Measurements from ENCODE around the gene GABPB1.
"Not testable (repeated sequence)": the region's sequence is repeated elsewhere in the genome, so short reads cannot be mapped to it uniquely, and the experiment has no call there.

GABPB1 gene

DNA sequence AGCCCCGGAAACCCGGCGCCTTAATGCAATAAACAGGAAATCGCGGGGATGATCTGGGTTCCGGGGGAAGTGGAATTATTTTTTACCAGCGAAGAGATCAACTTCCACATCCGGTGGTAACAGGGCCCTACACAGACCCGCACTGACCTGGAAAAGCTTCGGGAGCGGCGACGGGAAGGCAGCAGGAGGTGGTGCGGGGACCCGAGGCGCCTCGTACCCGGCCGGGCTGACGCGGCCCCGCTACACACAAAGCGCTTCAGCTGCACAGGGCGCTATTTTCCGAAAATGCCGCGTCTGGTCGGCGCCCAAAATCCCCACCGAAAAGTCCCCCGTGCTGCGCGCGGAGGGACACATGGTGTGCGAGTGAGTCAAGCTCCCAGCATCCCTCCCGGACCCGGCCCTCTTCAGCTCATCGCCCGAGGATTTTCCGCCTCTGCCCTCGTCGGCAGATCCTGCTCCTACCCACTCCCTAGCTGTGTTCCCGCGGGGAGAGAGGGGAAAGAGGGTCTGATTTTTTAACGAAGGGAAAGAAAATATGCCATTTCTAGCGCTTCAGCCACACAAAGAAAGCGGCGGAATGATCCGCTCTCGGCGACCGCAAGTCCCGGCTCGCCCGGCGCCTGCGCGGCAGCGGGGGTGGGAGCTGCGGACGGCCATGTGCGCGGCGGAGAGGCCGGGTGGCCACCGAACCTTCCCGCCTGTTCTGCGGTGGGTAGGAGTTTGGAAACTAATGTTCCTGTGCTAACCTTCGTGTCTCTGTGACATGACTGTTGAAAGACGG is at the start of gene GABPB1:
Gene GABPB1 (minus strand): TSS at position 361 of the 781 bp plus-strand sequence. CDS start 45,400 bp downstream, outside the sequence.
- peak; percentile 62 to 81 for DNase-seq

- DNase-seq = not testable (repeated sequence)
Observed at GRCh38 chr15:50391561-50391960, 36.6 kb upstream of the GABPB1 start.

DNA sequence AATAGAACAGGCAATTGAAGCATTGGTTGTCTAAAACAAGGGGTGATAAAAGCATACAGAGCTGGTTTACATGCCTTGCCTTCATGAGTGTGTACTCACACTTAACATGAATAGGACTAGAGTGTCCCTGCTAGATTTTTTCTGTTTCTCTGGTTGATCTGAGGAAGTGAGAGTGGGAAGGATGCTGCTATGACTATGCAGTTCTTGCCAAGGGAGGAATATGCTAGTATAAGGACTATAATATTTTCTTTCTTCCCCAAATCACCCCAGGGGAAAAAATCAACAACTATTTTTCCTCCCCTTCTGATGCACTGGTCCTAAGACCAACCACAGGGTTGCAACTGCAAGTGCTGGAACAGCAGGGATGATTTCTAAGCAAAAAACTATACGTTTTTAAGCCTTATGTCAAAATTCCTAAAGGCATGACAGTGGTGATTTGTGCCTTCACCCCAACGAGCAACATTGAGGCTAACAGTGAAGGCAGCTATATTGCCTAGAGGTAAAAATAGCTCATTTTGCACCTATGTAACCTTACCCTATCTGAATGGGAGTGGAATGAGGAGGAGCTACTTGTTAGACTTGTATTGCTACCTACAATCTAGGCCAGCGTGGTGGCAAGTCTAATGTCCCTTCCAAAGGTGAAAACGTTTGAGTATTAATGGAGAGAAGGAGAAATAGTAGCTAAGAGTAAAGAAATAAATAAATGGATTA is 35.7 kb upstream of the GABPB1 start:
- DNase-seq = no peak

GRCh38 chr15:50382408-50382807 is 27.4 kb upstream of the GABPB1 start:
- DNase-seq = not testable (repeated sequence)

- no peak for DNase-seq
Observed at GRCh38 chr15:50381438-50381837, 26.4 kb upstream of the GABPB1 start.

DNA sequence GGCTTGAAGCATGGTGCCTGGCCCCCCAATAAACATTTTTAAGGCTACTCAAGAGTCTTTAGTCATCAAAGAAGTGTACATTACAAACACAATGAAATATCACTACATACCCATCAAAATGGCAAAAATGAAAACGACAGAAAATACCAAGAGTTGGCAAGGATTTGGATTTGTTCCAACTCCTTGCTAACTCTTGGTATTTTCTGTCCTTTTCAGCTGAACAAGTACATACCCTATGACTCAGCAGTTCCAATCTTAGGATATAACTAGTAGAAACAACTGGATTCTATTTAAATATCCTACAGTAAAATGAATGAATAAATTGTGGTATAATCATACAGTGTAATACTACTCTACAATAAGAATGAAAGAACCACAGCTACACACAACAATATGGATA is 25.1 kb upstream of the GABPB1 start:
- DNase-seq = no peak

- DNase-seq = not testable (repeated sequence)
Observed at GRCh38 chr15:50379413-50379812, 24.4 kb upstream of the GABPB1 start.

- no peak for DNase-seq
Observed at GRCh38 chr15:50378776-50379175, 23.8 kb upstream of the GABPB1 start.

GRCh38 chr15:50377867-50378751 is 23.1 kb upstream of the GABPB1 start:
- no peak for DNase-seq

DNA sequence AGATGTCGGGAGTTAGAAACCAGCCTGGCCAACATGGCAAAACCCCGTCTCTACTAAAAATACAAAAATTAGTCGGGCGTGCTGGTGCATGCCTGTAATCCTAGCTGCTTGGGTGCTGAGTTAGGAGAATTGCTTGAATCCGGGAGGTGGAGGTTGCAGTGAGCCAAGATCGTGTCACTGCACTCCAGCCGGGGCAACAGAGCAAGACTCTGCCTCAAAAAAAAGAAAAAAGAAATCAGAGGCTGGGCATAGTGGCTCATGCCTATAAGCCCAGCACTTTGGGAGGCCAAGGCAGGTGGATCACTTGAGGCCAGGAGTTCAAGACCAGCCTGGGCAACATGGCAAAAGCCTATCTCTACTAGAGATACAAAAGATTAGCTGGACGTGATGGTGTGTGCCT is 14.6 kb upstream of the GABPB1 start:
- not testable (repeated sequence) for DNase-seq

GRCh38 chr15:50365971-50366370 is 11.0 kb upstream of the GABPB1 start:
- DNase-seq = no peak

DNA sequence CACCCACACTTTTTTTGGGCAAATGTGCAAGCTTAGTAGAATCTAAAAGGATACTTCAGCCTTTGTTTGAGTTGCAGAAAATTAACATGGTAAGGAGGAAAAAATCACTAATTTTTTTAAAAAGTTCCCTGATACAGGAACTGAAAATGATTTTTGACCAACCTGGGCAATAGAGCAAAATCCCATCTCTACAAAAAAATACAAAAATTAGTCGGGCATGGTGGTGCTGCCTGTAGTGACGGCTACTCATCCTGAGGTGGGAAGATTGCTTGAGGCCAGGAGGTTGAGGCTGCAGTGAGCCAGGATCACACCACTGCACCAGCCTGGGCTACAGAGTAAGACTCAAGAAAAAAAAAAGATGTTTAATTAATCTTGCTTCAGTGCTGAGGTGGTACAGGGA is 10.6 kb upstream of the GABPB1 start:
- no peak for DNase-seq

GRCh38 chr15:50363612-50364011 is 8.6 kb upstream of the GABPB1 start:
- DNase-seq = no peak

DNA sequence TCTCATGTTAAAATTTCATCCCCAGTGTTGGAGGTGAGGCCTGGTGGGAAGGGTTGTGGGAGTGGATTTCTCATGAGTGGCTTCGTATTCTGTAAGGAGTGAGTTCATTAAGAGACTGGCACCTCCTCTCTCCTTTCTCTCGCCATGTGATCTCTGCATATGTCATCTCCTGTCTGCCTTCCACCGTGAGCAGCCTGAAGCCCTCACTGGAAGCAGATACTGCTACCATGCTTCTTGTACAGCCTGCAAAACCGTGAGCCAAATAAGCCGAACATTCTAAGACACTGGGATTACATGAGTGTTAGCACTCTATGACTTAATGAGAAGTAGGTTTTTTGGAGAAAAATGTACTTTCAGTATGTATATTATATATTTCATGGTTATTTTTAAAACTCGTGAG is 6.8 kb upstream of the GABPB1 start:
- DNase-seq = no peak

DNA sequence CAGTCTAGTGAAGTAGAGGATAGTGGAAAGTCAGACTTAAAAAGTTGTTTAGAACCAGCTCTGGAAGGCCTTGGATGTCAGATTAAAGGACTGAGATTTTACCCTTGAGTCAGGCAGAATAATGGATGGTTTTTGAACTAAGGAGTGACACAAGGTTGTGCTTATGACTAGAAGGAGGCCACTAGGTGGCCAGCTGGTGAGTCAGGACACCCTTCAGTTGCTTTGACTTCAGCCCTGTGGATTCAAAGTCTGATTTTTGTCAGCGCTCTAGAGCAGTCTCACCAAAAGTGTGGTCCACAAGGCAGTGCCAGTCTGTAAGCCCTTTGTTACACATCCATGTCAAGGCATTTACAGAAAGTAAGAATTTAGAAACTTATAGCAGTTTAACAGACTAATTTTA is 3.8 kb upstream of the GABPB1 start:
- DNase-seq = no peak

- no peak for DNase-seq
Observed at GRCh38 chr15:50355980-50356379, 982 bp upstream of the GABPB1 start.

DNA sequence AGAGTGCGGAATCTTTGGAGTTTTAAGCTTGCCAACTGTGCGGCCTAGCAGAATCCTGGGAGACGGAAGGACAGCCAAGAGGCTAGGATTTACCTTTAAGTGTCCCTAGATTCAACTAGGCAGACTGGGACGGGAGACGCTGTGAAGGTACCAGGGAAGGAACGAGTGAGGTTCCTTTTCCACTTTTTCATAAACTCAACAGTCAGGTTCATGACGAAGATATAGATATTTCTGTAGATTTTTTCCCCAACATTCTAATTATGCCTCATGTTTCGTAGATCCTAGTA is 564 bp upstream of the GABPB1 start:
- DNase-seq = no peak

- DNase-seq = no peak
Observed at GRCh38 chr15:50353975-50354837, 792 bp downstream of the GABPB1 start.

- no peak for DNase-seq
Observed at GRCh38 chr15:50353251-50353974, 1.6 kb downstream of the GABPB1 start.

GRCh38 chr15:50350621-50351020 is 4.4 kb downstream of the GABPB1 start:
- no peak for DNase-seq

DNA sequence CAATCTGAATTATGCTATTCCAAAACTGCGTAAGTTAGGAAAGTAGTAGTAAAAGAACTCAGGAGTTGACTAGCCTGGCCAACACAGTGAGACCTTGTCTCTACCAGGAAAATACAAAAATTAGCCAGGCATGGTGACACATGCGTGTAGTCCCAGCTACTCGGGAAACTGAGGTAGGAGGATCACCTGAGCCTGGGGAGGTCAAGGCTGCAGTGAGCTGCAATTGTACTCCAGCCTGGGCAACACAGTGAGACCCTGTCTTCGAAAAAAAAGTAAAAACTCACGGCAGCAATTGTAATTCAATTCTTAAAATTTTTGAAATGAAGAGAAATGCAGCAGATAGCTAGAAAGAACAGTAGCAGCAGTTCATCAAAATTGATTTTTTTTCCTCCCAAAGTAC is 9.7 kb downstream of the GABPB1 start:
- DNase-seq = no peak

DNA sequence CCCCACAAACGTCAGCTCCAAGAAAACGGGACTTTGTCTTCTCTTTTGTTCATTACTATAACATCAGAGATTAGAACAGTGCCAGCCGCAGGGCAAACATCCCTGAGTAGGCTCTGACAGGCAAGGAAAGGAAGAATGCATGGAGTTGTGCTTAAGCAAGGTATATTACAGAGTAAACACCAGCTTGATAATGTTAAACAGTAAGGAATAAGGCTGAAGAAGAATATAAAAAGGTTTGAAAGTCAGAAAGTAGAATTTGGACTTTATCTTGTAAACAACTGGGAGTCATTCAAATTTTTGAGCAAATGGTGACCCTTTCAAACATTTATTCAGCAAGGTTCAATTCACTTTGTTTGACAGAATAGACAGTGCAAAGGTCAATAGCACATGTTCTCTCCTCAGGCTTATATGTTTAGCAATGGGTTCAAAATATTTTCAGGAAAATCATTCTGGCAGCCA is 11.0 kb downstream of the GABPB1 start:
- DNase-seq = no peak
